HG03196 (cell line): ENCODE measurements around the gene RC3H2.
A peak's percentile ranks its signal among the peaks of the same experiment; 100 is the strongest.

Source experiments
- ATAC-seq: cut with Tn5 transposase; IDR thresholded peaks from one replicate; pipeline ENCODE4 v1.9.1; 2021; ENCODE audit not compliant: unreplicated experiment

RC3H2 gene

GRCh38 chr9:122904823-122905710 is at the start of gene RC3H2:
Gene RC3H2, minus strand, starts transcription at chr9:122905359. Its CDS starts 7,850 bp downstream, at chr9:122897509.
- peak; percentile 80 for ATAC-seq

GRCh38 chr9:122954253-122954691 is 49.1 kb upstream of the RC3H2 start:
- no peak for ATAC-seq

- no peak for ATAC-seq
Observed at GRCh38 chr9:122951056-122951455, 45.9 kb upstream of the RC3H2 start.

- ATAC-seq: no peak
Observed at GRCh38 chr9:122950263-122950662, 45.1 kb upstream of the RC3H2 start.

- no peak for ATAC-seq
Observed at GRCh38 chr9:122949696-122950095, 44.5 kb upstream of the RC3H2 start.

- peak; percentile 54 for ATAC-seq
Observed at GRCh38 chr9:122948313-122948712, 43.2 kb upstream of the RC3H2 start.

- ATAC-seq: no peak
Observed at GRCh38 chr9:122946461-122947005, 41.4 kb upstream of the RC3H2 start.

GRCh38 chr9:122944960-122945888 is 40.1 kb upstream of the RC3H2 start:
- ATAC-seq: no peak

GRCh38 chr9:122941582-122942234 is 36.5 kb upstream of the RC3H2 start:
- ATAC-seq: peak; percentile 5

- peak; percentile 95 for ATAC-seq
Observed at GRCh38 chr9:122940749-122941581, 35.8 kb upstream of the RC3H2 start, which contains the start of gene RABGAP1. Gene RABGAP1, plus strand, starts transcription at chr9:122941020. Its CDS starts 16,040 bp downstream, at chr9:122957060.

GRCh38 chr9:122940454-122940748 is 35.2 kb upstream of the RC3H2 start:
- ATAC-seq: no peak

- no peak for ATAC-seq
Observed at GRCh38 chr9:122939601-122940000, 34.4 kb upstream of the RC3H2 start.

GRCh38 chr9:122936883-122937282 is 31.7 kb upstream of the RC3H2 start:
- no peak for ATAC-seq

- no peak for ATAC-seq
Observed at GRCh38 chr9:122936464-122936863, 31.3 kb upstream of the RC3H2 start.

GRCh38 chr9:122931226-122932121 is 26.3 kb upstream of the RC3H2 start, which contains the start of gene ZBTB26:
Gene ZBTB26, minus strand, starts transcription at chr9:122931512. Its CDS starts 11,578 bp downstream, at chr9:122919934.
- peak; percentile 96 for ATAC-seq

- ATAC-seq: no peak
Observed at GRCh38 chr9:122930541-122931225, 25.5 kb upstream of the RC3H2 start.

- no peak for ATAC-seq
Observed at GRCh38 chr9:122929796-122930354, 24.7 kb upstream of the RC3H2 start.

- no peak for ATAC-seq
Observed at GRCh38 chr9:122923947-122924346, 18.8 kb upstream of the RC3H2 start.
